H1 (cell line): ENCODE measurements around the gene EPG5. TPM values are rescaled to one million over a fixed set of nuclear protein-coding genes. Genes with fewer than 3 reads are reported as not detected.

Experiments
- CTCF ChIA-PET: fragments of 300-600 bp; sonication (Branson Sonifier 250); formaldehyde crosslinking; loops from one replicate; lab custom pipeline; 2021; ENCODE audit not compliant: partially characterized antibody; lab: Charles Lee
- POLR2A ChIA-PET: fragments of 300-600 bp; sonication (Branson Sonifier 250); formaldehyde crosslinking; loops from one replicate; lab custom pipeline; 2021; ENCODE audit warnings: inconsistent platforms; ENCODE audit not compliant: partially characterized antibody; lab: Charles Lee
- DNase-seq, 2 experiments: peaks; one replicate each; pipeline versions ENCODE4 v3.0.0 to v3.0.0-alpha.2; 2010 to 2022; ENCODE audit warnings: low spot score in 2 of 2, low read depth in 1 of 2, mixed read lengths in 1 of 2
- FAIRE-seq: peaks from 2 replicates; lab custom pipeline; 2011; peaks lifted over from hg19 to GRCh38; lab: Jason Lieb, UNC
- H2AFZ ChIP-seq: 2 replicates; pipeline ENCODE4 v1.8.1; 2012; ENCODE audit warnings: low read length, inconsistent platforms
- H2AK5ac ChIP-seq: 2 replicates; pipeline ENCODE4 v1.6.1; 2013; ENCODE audit warnings: low read depth, low read length
- H2BK120ac ChIP-seq: replicated peaks from 2 replicates; pipeline ENCODE3; 2013; ENCODE audit warnings: low read depth, low read length, inconsistent platforms
- H2BK12ac ChIP-seq: 2 replicates; pipeline ENCODE4 v1.6.1; 2013; ENCODE audit warnings: low read depth, low read length
- H2BK15ac ChIP-seq: 2 replicates; pipeline ENCODE4 v1.6.1; 2013; ENCODE audit warnings: low read length
- H2BK20ac ChIP-seq: 2 replicates; pipeline ENCODE4 v1.6.1; 2013; ENCODE audit warnings: low read length
- H2BK5ac ChIP-seq: 2 replicates; pipeline ENCODE4 v1.6.1; 2013; ENCODE audit warnings: low read depth, low read length
- H3K14ac ChIP-seq: 2 replicates; pipeline ENCODE4 v1.6.1; 2013; ENCODE audit warnings: inconsistent platforms; ENCODE audit not compliant: insufficient read length
- H3K18ac ChIP-seq: 2 replicates; pipeline ENCODE4 v1.6.1; 2013; ENCODE audit warnings: low read length; ENCODE audit errors: extremely low read depth
- H3K23ac ChIP-seq: 2 replicates; pipeline ENCODE4 v1.6.1; 2013; ENCODE audit warnings: inconsistent platforms; ENCODE audit not compliant: insufficient read length
- H3K23me2 ChIP-seq: 2 replicates; pipeline ENCODE4 v1.6.1; 2013; ENCODE audit warnings: low read depth, low read length
- H3K27ac ChIP-seq: 2 replicates; pipeline ENCODE4 v1.6.1; 2011; ENCODE audit warnings: low read depth, low read length, inconsistent platforms
- H3K27me3 ChIP-seq, 4 experiments: replicated peaks in 1 of 4; 1 replicate in 1 of 4; 2 replicates in 3 of 4; pipeline versions ENCODE4 v1.6.1 to v1.8.1; 2011 to 2013; ENCODE audit warnings: low read length in 3 of 4, mild to moderate bottlenecking in 3 of 4, inconsistent platforms in 2 of 4, mixed read lengths in 2 of 4, moderate library complexity in 1 of 4; ENCODE audit not compliant: control insufficient read depth in 3 of 4, insufficient read depth in 3 of 4; ENCODE audit errors: extremely low read depth in 1 of 4
- H3K36me3 ChIP-seq, 4 experiments: 2 replicates each; pipeline versions ENCODE4 v1.6.1 to v1.8.1; 2011 to 2013; ENCODE audit warnings: mild to moderate bottlenecking in 4 of 4, low read length in 3 of 4, moderate library complexity in 2 of 4, control low read depth in 1 of 4, inconsistent platforms in 1 of 4; ENCODE audit not compliant: insufficient read depth in 4 of 4, control insufficient read depth in 2 of 4
- H3K4ac ChIP-seq: replicated peaks from 2 replicates; pipeline ENCODE3; 2013; ENCODE audit warnings: low read length, low read depth, mixed read lengths, inconsistent platforms; ENCODE audit not compliant: insufficient read length
- H3K4me1 ChIP-seq, 4 experiments: replicated peaks in 1 of 4; 1 replicate in 1 of 4; 2 replicates in 3 of 4; pipeline versions ENCODE4 v1.6.1 to v1.8.1; 2011 to 2013; ENCODE audit warnings: low read length in 3 of 4, inconsistent platforms in 2 of 4, mixed read lengths in 1 of 4; ENCODE audit not compliant: insufficient read depth in 4 of 4, control insufficient read depth in 3 of 4
- H3K4me2 ChIP-seq, 2 experiments: 2 replicates each; pipeline versions ENCODE4 v1.6.1 to v1.8.1; 2011 to 2013; ENCODE audit warnings: low read depth in 2 of 2, low read length in 2 of 2, control low read depth in 1 of 2, inconsistent platforms in 1 of 2, mild to moderate bottlenecking in 1 of 2; ENCODE audit not compliant: insufficient read depth in 1 of 2
- H3K4me3 ChIP-seq, 4 experiments: fragments of 200-600, 300-600 bp in 1 of 4; sonication (generic), shearing (Covaris generic), sonication (Bioruptor Twin) in 1 of 4; 2 replicates each; pipeline versions ENCODE4 v1.5.1 to v1.8.1; 2011 to 2016; ENCODE audit warnings: low read length in 4 of 4, low read depth in 3 of 4, control low read depth in 2 of 4, inconsistent platforms in 2 of 4, mild to moderate bottlenecking in 2 of 4, mixed read lengths in 1 of 4, moderate library complexity in 1 of 4; ENCODE audit not compliant: insufficient read depth in 2 of 4; ENCODE audit errors: extremely low read depth in 1 of 4
- H3K56ac ChIP-seq: replicated peaks from 2 replicates; pipeline ENCODE3; 2013; ENCODE audit warnings: low read depth, mild to moderate bottlenecking, mixed read lengths, low read length, inconsistent platforms; ENCODE audit not compliant: insufficient read length
- H3K79me1 ChIP-seq: 2 replicates; pipeline ENCODE4 v1.6.1; 2013; ENCODE audit warnings: low read depth, low read length, control low read depth
- H3K79me2 ChIP-seq, 2 experiments: 2 replicates each; pipeline versions ENCODE4 v1.6.1 to v1.8.1; 2012 to 2013; ENCODE audit warnings: low read length in 2 of 2, mild to moderate bottlenecking in 2 of 2, inconsistent platforms in 1 of 2; ENCODE audit not compliant: insufficient read depth in 2 of 2, control insufficient read depth in 1 of 2
- H3K9ac ChIP-seq, 4 experiments: replicated peaks in 1 of 4; 1 replicate in 1 of 4; 2 replicates in 3 of 4; pipeline versions ENCODE4 v1.6.1 to v1.8.1; 2011 to 2013; ENCODE audit warnings: low read depth in 3 of 4, low read length in 3 of 4, control low read depth in 2 of 4, mild to moderate bottlenecking in 2 of 4, moderate library complexity in 2 of 4, inconsistent platforms in 1 of 4; ENCODE audit errors: extremely low read depth in 1 of 4
- H3K9me3 ChIP-seq, 2 experiments: 2 replicates each; pipeline versions ENCODE4 v1.6.1 to v1.8.1; 2012 to 2013; ENCODE audit warnings: mild to moderate bottlenecking in 2 of 2, moderate library complexity in 2 of 2, control low read depth in 1 of 2, inconsistent platforms in 1 of 2, low read depth in 1 of 2, low read length in 1 of 2, mixed read lengths in 1 of 2; ENCODE audit not compliant: insufficient read depth in 2 of 2
- H4K20me1 ChIP-seq, 2 experiments: replicated peaks in 1 of 2; 2 replicates each; pipeline versions ENCODE3 to v1.8.1; 2011 to 2013; ENCODE audit warnings: inconsistent platforms in 2 of 2, low read length in 2 of 2, mild to moderate bottlenecking in 1 of 2; ENCODE audit not compliant: insufficient read depth in 2 of 2, control insufficient read depth in 1 of 2
- H4K5ac ChIP-seq: 2 replicates; pipeline ENCODE4 v1.6.1; 2013; ENCODE audit warnings: low read length, low read depth, mixed read lengths, inconsistent platforms; ENCODE audit not compliant: insufficient read length
- H4K8ac ChIP-seq: 2 replicates; pipeline ENCODE4 v1.8.0; 2013; ENCODE audit warnings: mild to moderate bottlenecking, moderate library complexity, low read length, inconsistent platforms; ENCODE audit not compliant: insufficient read depth; ENCODE audit errors: extremely low read depth
- H4K91ac ChIP-seq: replicated peaks from 2 replicates; pipeline ENCODE3; 2013; ENCODE audit warnings: low read length, mixed read lengths, inconsistent platforms; ENCODE audit not compliant: insufficient read length
- CHD2 ChIP-seq: IDR thresholded peaks from 2 replicates; pipeline ENCODE4 v1.6.1; 2012; ENCODE audit warnings: low read length, improper control_type of control experiment
- GABPA ChIP-seq: IDR thresholded peaks from 2 replicates; pipeline ENCODE4 v1.6.1; 2011; ENCODE audit warnings: mild to moderate bottlenecking, low read length, moderate library complexity, borderline replicate concordance; ENCODE audit not compliant: insufficient read depth
- SAP30 ChIP-seq: fragments of 300-600 bp; sonication (generic); IDR thresholded peaks from 2 replicates; pipeline ENCODE4 v1.7.1; 2012; ENCODE audit warnings: low read length, moderate library complexity, mild to moderate bottlenecking, inconsistent platforms; ENCODE audit not compliant: insufficient read depth, insufficient replicate concordance
- SP2 ChIP-seq: IDR thresholded peaks from 2 replicates; pipeline ENCODE4 v1.6.1; 2012; ENCODE audit warnings: mild to moderate bottlenecking, low read length, inconsistent platforms
- WGBS, 2 experiments: shearing (Covaris generic) in 1 of 2; methylation state at CpG; one replicate each; pipeline versions ENCODE4 v1.1.6 to v1.1.7; 2013 to 2015; ENCODE audit warnings: low lambda C conversion rate in 2 of 2, mixed read lengths in 2 of 2, inconsistent platforms in 1 of 2, low coverage in 1 of 2, missing lambda C conversion rate in 1 of 2; ENCODE audit not compliant: insufficient replicate concordance in 2 of 2, insufficient coverage in 1 of 2, insufficient read length in 1 of 2; ENCODE audit errors: extremely low coverage in 1 of 2, missing lambda C conversion rate in 1 of 2; 5-methylcytosine and 5-hydroxymethylcytosine counted together
- polyA plus RNA-seq, 7 experiments: library from polyadenylated mRNA; depleted of rRNA in 3 of 7; stranded (reverse) in 5 of 7; unstranded in 2 of 7; fragments of >200 nt in 5 of 7; fragments of 200-250 nt in 2 of 7; gene quantifications; 1 replicate in 5 of 7; 2 replicates in 1 of 7; 4 replicates in 1 of 7; pipeline versions ENCODE4 v1.2.1 to v1.2.3, GENCODE V29; 2011 to 2013; ENCODE audit warnings: missing spikeins in 2 of 7, mixed read lengths in 2 of 7
- total RNA-seq: library from RNA; stranded (reverse); fragmentation: NEBNext Ultra II Directional; extraction: Animal tissue kit (Norgen Biotek cat#: 25700); gene quantifications from 2 replicates; pipeline ENCODE4 v1.2.1, GENCODE V29; 2021

The EPG5 gene
- total and polyA plus RNA-seq, 2 of the 8 experiments (the other 6 are each of a cell fraction or from before 2014, with no cell fraction given): 14.1 to 18.3 TPM

DNA sequence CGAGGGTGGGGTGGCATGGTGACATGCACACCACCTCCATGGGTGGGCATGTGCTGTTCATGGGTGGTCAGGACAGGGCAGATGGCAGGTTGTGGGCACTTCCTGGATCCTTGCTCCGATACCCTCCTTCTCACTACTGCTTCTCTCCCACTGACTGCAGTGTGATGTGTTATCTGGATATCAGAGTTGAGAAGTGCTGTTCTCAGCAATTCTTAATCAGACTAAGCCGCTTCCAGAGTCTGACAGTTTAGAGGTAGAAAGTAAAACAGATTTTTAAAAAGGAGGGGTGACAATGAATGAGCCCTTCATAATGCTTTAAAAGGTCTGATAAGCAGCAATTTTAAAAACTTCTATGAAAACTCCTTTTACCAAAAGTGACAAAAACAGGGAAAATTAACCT, 107.8 kb downstream of the EPG5 start:
- no peak overlapping the region for H2AFZ ChIP-seq
- no peak overlapping the region for H3K56ac ChIP-seq
- H3K4ac ChIP-seq: no peak overlapping the region
- DNase-seq (no peak), FAIRE-seq (no peak)
- no peaks in the 10 kb centered on the region for H3K9me3 ChIP-seq
- no peak overlapping the region for H3K4me2 ChIP-seq
- no peaks in the 10 kb centered on the region for H4K20me1 ChIP-seq
- H3K23me2 ChIP-seq: no peaks in the 10 kb centered on the region
- no peak overlapping the region for H2AK5ac ChIP-seq
- no peak overlapping the region for H4K5ac ChIP-seq
- H3K27me3 ChIP-seq: no peaks in the 10 kb centered on the region
- H3K36me3 ChIP-seq: peaks cover 5 to 29% (median 17%) of the 10 kb centered on the region in 4 experiments; a peak in 7 of 8 replicates
- H2BK15ac ChIP-seq: no peak overlapping the region
- no peak overlapping the region for H3K23ac ChIP-seq
- WGBS, 2 experiments: 95% methylated on average over 3 of the region's 3 CpGs; no CpG with 5 or more reads in 1 of the 2 experiments
- no peak overlapping the region for H3K14ac ChIP-seq
- no peaks in the 10 kb centered on the region for H3K4me1 ChIP-seq
- no peak overlapping the region for H2BK5ac ChIP-seq
- no peak overlapping the region for H4K8ac ChIP-seq
- H3K79me1 ChIP-seq: no peaks in the 10 kb centered on the region
- H3K18ac ChIP-seq: no peak overlapping the region
- CTCF ChIA-PET: interaction anchor here (0.7 to 2.1 kb wide), 3 partner anchors 20 to 134 kb away, joined by 3 to 6 read pairs (median 4); no protein-coding TSS in a partner anchor
- TF ChIP-seq CHD2 (no peak), SAP30 (no peak), SP2 (no peak), GABPA (no peak)
- TF ChIP-seq, all 59 proteins: peak for 0
- POLR2A ChIA-PET: no interaction called here
- Histone ChIP-seq H2BK12ac (no peak overlapping the region), H3K4me3 (no peak overlapping the region), H2BK120ac (no peak overlapping the region), H4K91ac (no peak overlapping the region), H3K79me2 (no peaks in the 10 kb centered on the region), H3K9ac (no peak overlapping the region), H3K27ac (no peak overlapping the region), H2BK20ac (no peak overlapping the region)
